GM12875 (cell line): ENCODE results near the gene AFDN.

Experiments
- H3K4me3 ChIP-seq: one replicate; pipeline ENCODE4 v1.5.1; 2011; ENCODE audit warnings: low read depth, low read length, control low read depth
- TF ChIP-seq, protein P1 (sequence below): IDR thresholded peaks from 2 replicates; pipeline ENCODE4 v1.5.1; 2011; ENCODE audit warnings: low read depth, mild to moderate bottlenecking, control low read depth, inconsistent platforms, low read length, moderate library complexity, borderline replicate concordance; ENCODE audit not compliant: insufficient read depth

AFDN gene

DNA sequence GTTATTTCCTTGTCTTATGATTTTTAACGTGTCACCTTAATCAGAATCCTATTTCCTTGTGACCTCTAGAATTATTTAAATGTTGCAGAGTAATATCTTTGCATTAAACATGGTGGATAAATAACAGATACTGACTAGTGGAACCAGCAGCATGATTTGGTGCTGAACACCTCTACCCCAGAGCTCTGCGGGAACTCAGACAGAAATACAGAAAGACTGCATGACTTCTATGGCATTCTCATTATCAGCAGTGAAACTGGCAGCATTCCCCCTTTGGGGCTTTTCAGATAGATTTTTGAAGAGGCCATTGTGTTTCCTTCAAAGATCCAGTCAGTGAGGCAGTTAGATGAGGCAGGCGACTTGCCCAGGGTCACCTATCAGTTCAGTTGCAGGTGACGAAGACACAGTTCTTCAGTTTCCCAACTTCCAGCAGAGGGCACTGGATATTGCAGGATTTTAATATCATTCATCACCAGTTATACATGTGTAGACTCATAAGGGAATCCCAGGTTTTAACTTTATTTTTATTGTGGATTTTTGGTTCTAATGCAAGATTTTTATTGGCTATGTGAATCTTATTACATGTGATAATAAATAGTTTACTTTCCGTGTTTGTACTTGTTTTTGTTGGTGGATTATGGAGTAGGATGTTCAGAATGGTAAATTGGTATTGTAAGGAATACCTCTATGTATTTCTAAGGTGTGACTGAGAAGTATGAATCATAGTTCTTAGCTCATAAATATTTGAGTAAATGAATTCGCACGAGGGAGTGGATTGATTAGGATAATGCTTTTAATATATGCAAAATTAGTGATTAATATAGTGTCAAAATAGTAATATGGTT is 81.3 kb downstream of the AFDN start:
- no peak overlapping the region for H3K4me3 ChIP-seq
- TF ChIP-seq, protein P1, sequence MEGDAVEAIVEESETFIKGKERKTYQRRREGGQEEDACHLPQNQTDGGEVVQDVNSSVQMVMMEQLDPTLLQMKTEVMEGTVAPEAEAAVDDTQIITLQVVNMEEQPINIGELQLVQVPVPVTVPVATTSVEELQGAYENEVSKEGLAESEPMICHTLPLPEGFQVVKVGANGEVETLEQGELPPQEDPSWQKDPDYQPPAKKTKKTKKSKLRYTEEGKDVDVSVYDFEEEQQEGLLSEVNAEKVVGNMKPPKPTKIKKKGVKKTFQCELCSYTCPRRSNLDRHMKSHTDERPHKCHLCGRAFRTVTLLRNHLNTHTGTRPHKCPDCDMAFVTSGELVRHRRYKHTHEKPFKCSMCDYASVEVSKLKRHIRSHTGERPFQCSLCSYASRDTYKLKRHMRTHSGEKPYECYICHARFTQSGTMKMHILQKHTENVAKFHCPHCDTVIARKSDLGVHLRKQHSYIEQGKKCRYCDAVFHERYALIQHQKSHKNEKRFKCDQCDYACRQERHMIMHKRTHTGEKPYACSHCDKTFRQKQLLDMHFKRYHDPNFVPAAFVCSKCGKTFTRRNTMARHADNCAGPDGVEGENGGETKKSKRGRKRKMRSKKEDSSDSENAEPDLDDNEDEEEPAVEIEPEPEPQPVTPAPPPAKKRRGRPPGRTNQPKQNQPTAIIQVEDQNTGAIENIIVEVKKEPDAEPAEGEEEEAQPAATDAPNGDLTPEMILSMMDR = no peak

DNA sequence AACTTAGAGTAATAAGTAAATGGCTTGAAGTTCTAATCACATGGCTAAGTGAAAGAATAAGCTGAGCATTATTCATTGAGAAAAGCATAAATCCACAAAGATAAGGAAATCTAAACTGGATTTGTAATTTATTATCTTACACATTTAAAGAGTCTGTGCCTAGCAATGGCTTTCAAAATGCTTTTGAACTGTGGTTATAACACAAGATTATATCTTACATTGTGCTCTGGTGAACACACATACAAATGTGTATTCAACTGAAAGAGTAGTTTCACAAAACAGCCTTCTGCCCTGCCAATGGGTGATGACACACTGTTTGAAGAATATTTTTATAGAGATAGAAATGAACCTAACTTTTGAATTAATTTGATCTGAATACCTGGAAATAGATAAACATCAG is 83.3 kb downstream of the AFDN start:
- no peak overlapping the region for H3K4me3 ChIP-seq
- TF ChIP-seq, protein P1 = no peak

DNA sequence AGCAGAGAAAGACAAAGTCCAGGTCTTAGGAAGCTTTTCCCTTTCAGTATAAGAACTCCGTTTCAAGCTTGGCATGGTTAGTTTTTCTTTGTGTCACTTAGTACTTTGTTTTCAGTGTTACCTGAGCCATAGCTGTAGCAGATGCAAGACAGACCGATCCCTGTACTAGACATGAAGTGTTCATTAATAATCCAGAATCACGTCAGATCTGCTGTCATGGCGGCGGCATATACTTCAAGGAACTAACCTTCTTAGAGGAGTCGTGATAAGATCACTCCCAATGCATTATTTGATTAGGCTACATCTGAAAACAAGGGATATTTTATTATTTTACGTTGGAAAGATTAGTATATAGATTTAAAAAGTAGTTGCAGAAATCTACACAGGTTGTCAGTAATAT is 83.9 kb downstream of the AFDN start:
- TF ChIP-seq, protein P1 = no peak

DNA sequence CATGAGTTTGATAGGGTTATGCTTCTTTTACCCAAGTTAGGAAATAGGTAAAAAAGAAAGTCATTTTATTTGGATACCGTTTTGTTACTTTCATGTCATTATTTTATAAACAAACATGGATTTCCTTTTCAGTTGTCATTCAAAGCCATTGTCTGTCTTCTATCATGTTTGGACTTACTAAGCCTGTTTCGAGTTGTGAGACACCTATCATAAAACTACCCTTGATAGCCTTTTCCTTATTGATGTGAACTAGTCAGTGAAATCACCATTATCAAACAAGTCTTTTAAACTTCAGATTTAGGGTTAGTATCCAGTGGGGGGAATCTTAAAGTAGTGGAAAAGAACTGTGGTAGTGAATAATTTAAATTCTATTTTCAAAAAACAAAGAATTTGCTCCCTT is 85.8 kb downstream of the AFDN start:
- no peak overlapping the region for H3K4me3 ChIP-seq
- TF ChIP-seq, protein P1 = no peak

More for the DNA sequence above, 83.9 kb downstream of the AFDN start:
- H3K4me3 ChIP-seq = no peak overlapping the region

DNA sequence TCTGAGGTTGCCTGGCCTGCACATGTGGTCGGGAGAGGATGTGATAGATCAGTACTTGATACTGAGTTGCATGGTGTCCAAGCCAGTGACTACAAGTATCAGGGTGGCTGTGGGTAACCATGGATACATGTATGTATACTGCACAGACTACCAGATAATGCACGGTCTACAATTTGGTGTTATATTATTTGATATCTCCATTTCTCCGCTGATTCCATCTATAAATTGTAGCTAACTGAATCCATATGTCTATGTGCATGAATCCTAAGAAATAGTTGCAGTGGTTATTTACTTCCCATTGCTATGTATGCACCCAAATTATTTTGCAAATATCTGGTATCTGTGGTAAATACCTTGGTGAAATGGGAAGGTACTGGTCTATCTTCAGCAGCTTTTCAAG is 87.0 kb downstream of the AFDN start:
- TF ChIP-seq, protein P1 = no peak
- no peak overlapping the region for H3K4me3 ChIP-seq

DNA sequence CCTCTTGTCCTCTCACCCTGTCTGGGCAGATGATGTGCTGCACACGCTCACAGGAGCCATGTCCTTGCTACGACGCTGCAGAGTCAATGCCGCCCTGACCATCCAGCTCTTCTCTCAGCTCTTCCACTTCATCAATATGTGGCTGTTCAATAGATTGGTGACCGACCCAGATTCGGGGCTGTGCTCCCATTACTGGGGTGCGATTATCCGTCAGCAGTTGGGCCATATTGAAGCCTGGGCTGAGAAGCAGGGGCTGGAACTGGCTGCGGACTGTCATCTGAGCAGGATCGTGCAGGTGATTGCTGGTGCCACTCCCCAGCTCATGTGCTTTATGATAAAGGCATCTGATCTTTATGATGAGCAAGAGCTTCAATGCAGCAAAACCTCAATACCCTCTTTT is 88.4 kb downstream of the AFDN start:
- no peak overlapping the region for H3K4me3 ChIP-seq
- TF ChIP-seq, protein P1 = no peak

DNA sequence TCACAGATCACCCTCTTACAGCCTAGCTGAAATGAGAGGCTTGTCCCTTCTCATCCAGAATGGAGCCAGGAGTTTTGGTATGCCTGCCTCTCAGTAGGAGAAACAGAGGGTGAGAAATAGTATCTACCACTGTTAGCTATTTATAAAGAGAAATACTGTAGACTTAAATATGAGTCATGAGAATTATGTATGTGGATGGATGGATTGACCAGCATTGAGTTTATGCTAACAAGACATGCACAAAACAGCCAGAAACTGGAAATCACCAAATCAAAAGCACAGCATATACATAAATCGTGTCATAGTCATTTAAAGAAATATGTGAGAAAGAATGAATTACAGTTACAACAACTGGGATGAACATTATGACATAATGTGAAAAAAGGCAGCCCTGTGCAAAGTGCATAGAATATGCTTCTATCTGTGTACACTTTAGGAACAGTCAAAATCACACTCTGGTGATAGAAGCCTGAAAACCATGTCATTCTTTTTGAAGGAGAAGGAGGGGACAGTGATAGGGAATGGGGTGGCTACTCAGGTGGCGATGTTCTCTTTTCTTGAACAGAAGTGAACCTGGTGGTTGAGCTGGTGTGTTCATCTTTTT is 90.9 kb downstream of the AFDN start:
- TF ChIP-seq, protein P1 = no peak
- no peak overlapping the region for H3K4me3 ChIP-seq
